HepG2 (cell line): Measurements from ENCODE around the gene PNKP. TPM values are rescaled to one million over a fixed set of nuclear protein-coding genes. Genes with fewer than 3 reads are reported as not detected.

Experiments used
- FOXK1 ChIP-seq: sonication (generic); formaldehyde crosslinking; IDR thresholded peaks from 2 replicates; pipeline ENCODE4 v1.4.0; 2020; ENCODE audit warnings: low read depth, missing genetic modification reagents, borderline replicate concordance
- MAF1 ChIP-seq: sonication (generic); formaldehyde crosslinking; IDR thresholded peaks from 2 replicates; pipeline ENCODE4 v1.5.0; 2020; ENCODE audit warnings: missing genetic modification reagents, borderline replicate concordance
- MXD4 ChIP-seq: IDR thresholded peaks from 2 replicates; pipeline ENCODE4 v1.6.1; 2016; ENCODE audit warnings: mild to moderate bottlenecking, missing biosample characterization, missing genetic modification reagents
- PHF20 ChIP-seq: sonication (generic); formaldehyde crosslinking; IDR thresholded peaks from 2 replicates; pipeline ENCODE4 v1.5.0; 2020; ENCODE audit warnings: mild to moderate bottlenecking, missing genetic modification reagents
- POLR2A ChIP-seq, 2 experiments: IDR thresholded peaks; 2 replicates each; pipeline ENCODE4 v1.6.1; 2011; ENCODE audit warnings: low read depth in 2 of 2, low read length in 2 of 2, mild to moderate bottlenecking in 1 of 2, moderate library complexity in 1 of 2; ENCODE audit not compliant: insufficient read depth in 1 of 2
- RBM22 ChIP-seq: fragments of 200-400 bp; formaldehyde crosslinking; optimal IDR thresholded peaks from 2 replicates; pipeline ENCODE3; 2017; ENCODE audit warnings: mild to moderate bottlenecking, low read length, moderate library complexity
- TBL1XR1 ChIP-seq: fragments of 150-350 bp; IDR thresholded peaks from 2 replicates; pipeline ENCODE4 v1.6.1; 2014; ENCODE audit warnings: borderline replicate concordance, low read length; ENCODE audit not compliant: partially characterized antibody
- TMF1 ChIP-seq: sonication (generic); formaldehyde crosslinking; IDR thresholded peaks from 2 replicates; pipeline ENCODE4 v1.8.1; 2022; ENCODE audit warnings: low read depth, missing genetic modification reagents
- XRCC5 ChIP-seq: fragments of 200-400 bp; formaldehyde crosslinking; optimal IDR thresholded peaks from 2 replicates; pipeline ENCODE3; 2017; ENCODE audit warnings: mild to moderate bottlenecking, low read length
- ZFY ChIP-seq: sonication (generic); formaldehyde crosslinking; IDR thresholded peaks from 2 replicates; pipeline ENCODE4 v1.4.0; 2020; ENCODE audit warnings: missing genetic modification reagents
- ZHX2 ChIP-seq, 2 experiments: sonication (generic) in 1 of 2; formaldehyde crosslinking in 1 of 2; IDR thresholded peaks; 2 replicates each; pipeline versions ENCODE4 v1.6.1 to v1.9.0; 2014 to 2022; ENCODE audit warnings: antibody characterized with exemption in 1 of 2, borderline replicate concordance in 1 of 2, inconsistent platforms in 1 of 2, low read depth in 1 of 2, missing genetic modification reagents in 1 of 2
- ZMAT3 ChIP-seq: sonication (generic); formaldehyde crosslinking; conservative IDR thresholded peaks from 2 replicates; pipeline ENCODE4 v1.7.0; 2021; ENCODE audit warnings: missing genetic modification reagents
- ZNF576 ChIP-seq: sonication (generic); formaldehyde crosslinking; IDR thresholded peaks from 2 replicates; pipeline ENCODE4 v1.4.0; 2020; ENCODE audit warnings: mild to moderate bottlenecking, missing genetic modification reagents
- ZNF850 ChIP-seq: sonication (generic); formaldehyde crosslinking; conservative IDR thresholded peaks from 2 replicates; pipeline ENCODE4 v1.9.0; 2021; ENCODE audit warnings: mild to moderate bottlenecking, missing genetic modification reagents
- polyA plus RNA-seq, 8 experiments: library from polyadenylated mRNA; depleted of rRNA in 3 of 8; stranded (reverse) in 7 of 8; unstranded in 1 of 8; fragments of >200 nt; fragmentation: Illumina TruSeq in 4 of 8; extraction: Trizol in 4 of 8; gene quantifications; 2 replicates each; pipeline versions ENCODE4 v1.2.1 to v1.2.3, GENCODE V29; 2011 to 2016; ENCODE audit warnings: low read depth in 4 of 8, missing spikeins in 1 of 8, mixed read lengths in 1 of 8; ENCODE audit not compliant: insufficient read depth in 1 of 8
- total RNA-seq, 5 experiments: library from RNA; depleted of rRNA; stranded (reverse); fragments of >200 nt; fragmentation: Illumina TruSeq; extraction: Trizol; gene quantifications; 2 replicates each; pipeline ENCODE4 v1.2.3, GENCODE V29; 2016; ENCODE audit warnings: low read depth in 1 of 5
- TF ChIP-seq, protein P1 (sequence below): sonication (generic); formaldehyde crosslinking; IDR thresholded peaks from 2 replicates; pipeline ENCODE4 v1.5.1; 2020; ENCODE audit warnings: mild to moderate bottlenecking, missing genetic modification reagents, moderate library complexity
- TF ChIP-seq, protein P2 (sequence below): sonication (generic); formaldehyde crosslinking; IDR thresholded peaks from 2 replicates; pipeline ENCODE4 v1.5.0; 2020; ENCODE audit warnings: missing genetic modification reagents

PNKP gene
- total and polyA plus RNA-seq, 2 of the 13 experiments (the other 11 are each of a cell fraction or from before 2014, with no cell fraction given) = 12.7 to 27.1 TPM

DNA sequence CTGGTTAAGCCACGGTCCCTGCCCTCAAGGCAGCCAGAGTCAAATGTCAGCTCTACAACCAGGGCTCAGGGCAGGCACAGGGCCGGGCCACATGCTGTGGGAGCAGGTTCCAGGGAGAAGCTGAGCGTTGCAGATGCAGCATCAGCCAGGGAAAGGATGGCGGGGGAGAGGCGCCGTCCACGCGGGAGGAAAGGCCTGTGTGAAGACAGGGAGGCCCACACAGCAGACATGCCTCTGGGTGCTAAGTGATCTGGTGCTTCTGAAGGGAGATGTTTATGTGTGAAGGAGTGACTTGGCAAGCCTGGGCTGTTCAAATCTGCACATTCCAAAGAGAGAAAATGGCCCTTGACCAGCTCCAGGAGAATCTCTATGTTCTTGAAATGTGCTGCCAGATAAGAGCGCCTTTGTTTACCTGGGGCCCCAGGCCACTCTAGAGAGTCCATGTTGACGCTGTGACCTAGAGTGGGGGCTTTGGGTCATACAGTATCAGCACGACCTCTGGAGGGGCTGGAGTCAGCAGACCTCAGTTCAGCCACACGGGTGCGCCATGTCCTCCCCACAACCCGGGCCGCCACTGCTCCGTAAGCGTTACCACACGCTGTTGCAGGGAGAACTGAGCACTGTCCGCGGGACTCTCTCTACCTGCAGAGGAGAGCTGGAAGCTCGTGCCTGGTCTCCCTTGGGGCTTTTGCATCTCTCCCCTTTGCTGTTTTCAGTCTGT lies 45.7 kb upstream of the PNKP start (continued):
- TF ChIP-seq ZHX2 (IDR thresholded peaks at IDR 0.05; ENCODE audit: low read depth) = 0 out of 2 replicates have a peak, but pooled peaks have one; percentile 54
- no peak for TF ChIP-seq ZHX2 (CRISPR knock-in tag; IDR thresholded peaks at IDR 0.05; ENCODE audit: borderline replicate concordance)
- TF ChIP-seq, protein P1, sequence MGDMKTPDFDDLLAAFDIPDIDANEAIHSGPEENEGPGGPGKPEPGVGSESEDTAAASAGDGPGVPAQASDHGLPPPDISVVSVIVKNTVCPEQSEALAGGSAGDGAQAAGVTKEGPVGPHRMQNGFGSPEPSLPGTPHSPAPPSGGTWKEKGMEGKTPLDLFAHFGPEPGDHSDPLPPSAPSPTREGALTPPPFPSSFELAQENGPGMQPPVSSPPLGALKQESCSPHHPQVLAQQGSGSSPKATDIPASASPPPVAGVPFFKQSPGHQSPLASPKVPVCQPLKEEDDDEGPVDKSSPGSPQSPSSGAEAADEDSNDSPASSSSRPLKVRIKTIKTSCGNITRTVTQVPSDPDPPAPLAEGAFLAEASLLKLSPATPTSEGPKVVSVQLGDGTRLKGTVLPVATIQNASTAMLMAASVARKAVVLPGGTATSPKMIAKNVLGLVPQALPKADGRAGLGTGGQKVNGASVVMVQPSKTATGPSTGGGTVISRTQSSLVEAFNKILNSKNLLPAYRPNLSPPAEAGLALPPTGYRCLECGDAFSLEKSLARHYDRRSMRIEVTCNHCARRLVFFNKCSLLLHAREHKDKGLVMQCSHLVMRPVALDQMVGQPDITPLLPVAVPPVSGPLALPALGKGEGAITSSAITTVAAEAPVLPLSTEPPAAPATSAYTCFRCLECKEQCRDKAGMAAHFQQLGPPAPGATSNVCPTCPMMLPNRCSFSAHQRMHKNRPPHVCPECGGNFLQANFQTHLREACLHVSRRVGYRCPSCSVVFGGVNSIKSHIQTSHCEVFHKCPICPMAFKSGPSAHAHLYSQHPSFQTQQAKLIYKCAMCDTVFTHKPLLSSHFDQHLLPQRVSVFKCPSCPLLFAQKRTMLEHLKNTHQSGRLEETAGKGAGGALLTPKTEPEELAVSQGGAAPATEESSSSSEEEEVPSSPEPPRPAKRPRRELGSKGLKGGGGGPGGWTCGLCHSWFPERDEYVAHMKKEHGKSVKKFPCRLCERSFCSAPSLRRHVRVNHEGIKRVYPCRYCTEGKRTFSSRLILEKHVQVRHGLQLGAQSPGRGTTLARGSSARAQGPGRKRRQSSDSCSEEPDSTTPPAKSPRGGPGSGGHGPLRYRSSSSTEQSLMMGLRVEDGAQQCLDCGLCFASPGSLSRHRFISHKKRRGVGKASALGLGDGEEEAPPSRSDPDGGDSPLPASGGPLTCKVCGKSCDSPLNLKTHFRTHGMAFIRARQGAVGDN (CRISPR knock-in tag) = peak; percentile 50
- no peak for TF ChIP-seq ZFY
- TF ChIP-seq TMF1 (CRISPR knock-in tag) = no peak
- no peak for TF ChIP-seq ZMAT3
- no peak for TF ChIP-seq MXD4 (CRISPR knock-in tag)
- TF ChIP-seq ZNF850 (CRISPR knock-in tag) = no peak
- TF ChIP-seq ZNF576 = no peak
- TF ChIP-seq, protein P2, sequence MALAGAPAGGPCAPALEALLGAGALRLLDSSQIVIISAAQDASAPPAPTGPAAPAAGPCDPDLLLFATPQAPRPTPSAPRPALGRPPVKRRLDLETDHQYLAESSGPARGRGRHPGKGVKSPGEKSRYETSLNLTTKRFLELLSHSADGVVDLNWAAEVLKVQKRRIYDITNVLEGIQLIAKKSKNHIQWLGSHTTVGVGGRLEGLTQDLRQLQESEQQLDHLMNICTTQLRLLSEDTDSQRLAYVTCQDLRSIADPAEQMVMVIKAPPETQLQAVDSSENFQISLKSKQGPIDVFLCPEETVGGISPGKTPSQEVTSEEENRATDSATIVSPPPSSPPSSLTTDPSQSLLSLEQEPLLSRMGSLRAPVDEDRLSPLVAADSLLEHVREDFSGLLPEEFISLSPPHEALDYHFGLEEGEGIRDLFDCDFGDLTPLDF = no peak
- peak; percentile 33 for TF ChIP-seq XRCC5
- TF ChIP-seq PHF20 = no peak
- TF ChIP-seq FOXK1 = no peak
- no peak for TF ChIP-seq TBL1XR1
- TF ChIP-seq RBM22 = peak; percentile 37
- TF ChIP-seq POLR2A (IDR thresholded peaks at IDR 0.05; ENCODE audit: insufficient read depth in 1 of 2, low read depth in 2 of 2, low read length in 2 of 2) = peak in 1 of 2 experiments; percentile 27; a peak in 1 of 4 replicates
- no peak for TF ChIP-seq MAF1 (CRISPR knock-in tag)
